GM12878 (cell line): ENCODE data around the gene MXD4. TPM values are rescaled to one million over a fixed set of nuclear protein-coding genes. Genes with fewer than 3 reads are reported as not detected.

Source experiments
- CBX3 ChIP-seq: fragments of 200-600 bp; sonication (generic); IDR thresholded peaks from 2 replicates; pipeline ENCODE4 v1.6.1; 2016; ENCODE audit warnings: low read depth, borderline replicate concordance
- CBX5 ChIP-seq: sonication (generic); IDR thresholded peaks from 2 replicates; pipeline ENCODE4 v1.6.1; 2016; ENCODE audit warnings: low read depth, moderate library complexity, mild to moderate bottlenecking, inconsistent platforms
- NR2F1 ChIP-seq: fragments of 450-650 bp; conservative IDR thresholded peaks from 2 replicates; pipeline ENCODE4 v1.6.1; 2017; ENCODE audit warnings: mild to moderate bottlenecking
- PRDM15 ChIP-seq: fragments of 450-650 bp; formaldehyde crosslinking; IDR thresholded peaks from 2 replicates; pipeline ENCODE4 v1.4.0; 2020; ENCODE audit warnings: mild to moderate bottlenecking, moderate library complexity
- RFX5 ChIP-seq: IDR thresholded peaks from 2 replicates; pipeline ENCODE4 v1.6.1; 2011; ENCODE audit warnings: low read depth, low read length, improper control_type of control experiment
- SMAD5 ChIP-seq: IDR thresholded peaks from 2 replicates; pipeline ENCODE4 v1.6.1; 2016; ENCODE audit warnings: antibody characterized with exemption, low read depth
- SREBF2 ChIP-seq: IDR thresholded peaks from 2 replicates; pipeline ENCODE4 v1.6.1; 2012; ENCODE audit warnings: mild to moderate bottlenecking, low read length
- polyA plus RNA-seq, 11 experiments: library from polyadenylated mRNA; depleted of rRNA in 4 of 11; unstranded in 6 of 11; stranded (reverse) in 5 of 11; fragments of >200 nt; fragmentation: Nextera tagmentation in 4 of 11; fragmentation: Illumina TruSeq in 1 of 11; extraction: Ambion mirVana in 4 of 11; extraction: Trizol in 1 of 11; gene quantifications; 1 replicate in 1 of 11; 2 replicates in 10 of 11; pipeline versions ENCODE4 v1.2.1 to v1.2.3, GENCODE V29; 2011 to 2016; ENCODE audit warnings: inconsistent platforms in 2 of 11, missing spikeins in 2 of 11, low read depth in 1 of 11
- total RNA-seq, 4 experiments: library from RNA; depleted of rRNA in 3 of 4; stranded (reverse); fragments of >200 nt in 3 of 4; fragmentation: Illumina TruSeq in 1 of 4; extraction: Trizol in 1 of 4; gene quantifications; 2 replicates each; pipeline versions ENCODE4 v1.2.1 to v1.2.3, GENCODE V29; 2013 to 2021
- TF ChIP-seq, protein P1 (sequence below): fragments of 150-350 bp; IDR thresholded peaks from 2 replicates; pipeline ENCODE4 v1.6.1; 2016; ENCODE audit warnings: low read depth, low read length
- TF ChIP-seq, protein P2 (sequence below): IDR thresholded peaks from 2 replicates; pipeline ENCODE4 v1.6.1; 2012; ENCODE audit warnings: low read depth, low read length, improper control_type of control experiment

Gene MXD4
- total and polyA plus RNA-seq, 10 of the 15 experiments (the other 5 are each of a cell fraction or from before 2014, with no cell fraction given) = 0.21 to 25.6 (median 5.2) TPM

GRCh38 chr4:2261110-2261852, 628 bp downstream of the MXD4 start (continued):
- TF ChIP-seq, protein P1, sequence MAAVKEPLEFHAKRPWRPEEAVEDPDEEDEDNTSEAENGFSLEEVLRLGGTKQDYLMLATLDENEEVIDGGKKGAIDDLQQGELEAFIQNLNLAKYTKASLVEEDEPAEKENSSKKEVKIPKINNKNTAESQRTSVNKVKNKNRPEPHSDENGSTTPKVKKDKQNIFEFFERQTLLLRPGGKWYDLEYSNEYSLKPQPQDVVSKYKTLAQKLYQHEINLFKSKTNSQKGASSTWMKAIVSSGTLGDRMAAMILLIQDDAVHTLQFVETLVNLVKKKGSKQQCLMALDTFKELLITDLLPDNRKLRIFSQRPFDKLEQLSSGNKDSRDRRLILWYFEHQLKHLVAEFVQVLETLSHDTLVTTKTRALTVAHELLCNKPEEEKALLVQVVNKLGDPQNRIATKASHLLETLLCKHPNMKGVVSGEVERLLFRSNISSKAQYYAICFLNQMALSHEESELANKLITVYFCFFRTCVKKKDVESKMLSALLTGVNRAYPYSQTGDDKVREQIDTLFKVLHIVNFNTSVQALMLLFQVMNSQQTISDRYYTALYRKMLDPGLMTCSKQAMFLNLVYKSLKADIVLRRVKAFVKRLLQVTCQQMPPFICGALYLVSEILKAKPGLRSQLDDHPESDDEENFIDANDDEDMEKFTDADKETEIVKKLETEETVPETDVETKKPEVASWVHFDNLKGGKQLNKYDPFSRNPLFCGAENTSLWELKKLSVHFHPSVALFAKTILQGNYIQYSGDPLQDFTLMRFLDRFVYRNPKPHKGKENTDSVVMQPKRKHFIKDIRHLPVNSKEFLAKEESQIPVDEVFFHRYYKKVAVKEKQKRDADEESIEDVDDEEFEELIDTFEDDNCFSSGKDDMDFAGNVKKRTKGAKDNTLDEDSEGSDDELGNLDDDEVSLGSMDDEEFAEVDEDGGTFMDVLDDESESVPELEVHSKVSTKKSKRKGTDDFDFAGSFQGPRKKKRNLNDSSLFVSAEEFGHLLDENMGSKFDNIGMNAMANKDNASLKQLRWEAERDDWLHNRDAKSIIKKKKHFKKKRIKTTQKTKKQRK = no peak
- TF ChIP-seq PRDM15 (CRISPR knock-in tag) (no peak), CBX3 (no peak), SREBF2 (no peak), SMAD5 (no peak), RFX5 (no peak), NR2F1 (no peak), CBX5 (no peak)
- TF ChIP-seq, protein P2, sequence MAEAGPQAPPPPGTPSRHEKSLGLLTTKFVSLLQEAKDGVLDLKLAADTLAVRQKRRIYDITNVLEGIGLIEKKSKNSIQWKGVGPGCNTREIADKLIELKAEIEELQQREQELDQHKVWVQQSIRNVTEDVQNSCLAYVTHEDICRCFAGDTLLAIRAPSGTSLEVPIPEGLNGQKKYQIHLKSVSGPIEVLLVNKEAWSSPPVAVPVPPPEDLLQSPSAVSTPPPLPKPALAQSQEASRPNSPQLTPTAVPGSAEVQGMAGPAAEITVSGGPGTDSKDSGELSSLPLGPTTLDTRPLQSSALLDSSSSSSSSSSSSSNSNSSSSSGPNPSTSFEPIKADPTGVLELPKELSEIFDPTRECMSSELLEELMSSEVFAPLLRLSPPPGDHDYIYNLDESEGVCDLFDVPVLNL = no peak
